Measurements from ENCODE around the gene TOM1.
"Not testable (repeated sequence)": the region's sequence is repeated elsewhere in the genome, so short reads cannot be mapped to it uniquely, and the experiment has no call there.

The TOM1 gene

DNA sequence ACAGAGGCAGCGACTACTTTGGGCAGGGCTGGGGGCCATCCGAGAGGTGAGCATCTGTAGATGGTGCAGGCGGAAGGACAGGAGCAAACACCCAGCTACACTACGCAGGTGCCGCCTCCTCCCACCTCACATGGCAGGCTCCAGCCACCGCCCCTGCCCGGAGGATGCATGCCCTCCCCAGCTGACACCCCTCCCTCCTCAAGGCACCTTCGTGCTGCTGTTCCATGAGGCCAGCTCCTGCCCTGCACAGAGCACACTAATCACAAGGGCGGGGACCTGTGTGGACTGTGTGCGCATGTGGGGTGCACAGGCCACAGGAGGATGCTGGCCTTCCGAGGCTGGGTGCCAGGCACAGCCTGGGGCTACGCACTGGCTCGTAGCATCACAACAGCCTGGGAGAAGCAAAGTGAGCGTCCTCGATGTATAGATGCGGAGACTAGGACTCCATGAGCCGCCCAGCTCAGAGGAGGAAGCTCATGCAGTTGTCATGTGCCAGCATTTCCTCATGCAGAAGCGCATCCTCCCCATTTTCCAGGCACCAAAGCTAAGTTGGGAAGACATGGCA, 48.4 kb downstream of the TOM1 start:
- no peak for DNase-seq

DNA sequence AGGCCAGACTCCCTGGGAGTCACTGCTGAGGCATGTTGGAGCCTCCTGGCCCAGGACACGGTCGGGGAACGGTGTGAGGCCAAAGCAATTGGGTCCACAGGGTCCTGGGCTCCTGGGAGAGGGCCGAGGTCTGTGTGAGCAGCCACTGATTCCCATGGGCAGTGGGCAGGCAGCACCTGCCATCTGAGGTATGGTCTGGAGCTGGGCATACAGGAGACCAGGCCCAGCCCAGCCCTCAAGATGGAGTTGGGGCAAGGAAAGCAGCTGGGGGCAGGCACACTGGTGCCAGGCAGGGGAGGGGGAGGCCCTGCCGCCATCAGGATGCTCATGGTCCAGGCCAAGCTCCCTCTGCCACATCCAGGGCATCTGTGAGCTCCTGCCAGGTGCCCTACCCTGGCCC, 49.0 kb downstream of the TOM1 start:
- DNase-seq = no peak

DNA sequence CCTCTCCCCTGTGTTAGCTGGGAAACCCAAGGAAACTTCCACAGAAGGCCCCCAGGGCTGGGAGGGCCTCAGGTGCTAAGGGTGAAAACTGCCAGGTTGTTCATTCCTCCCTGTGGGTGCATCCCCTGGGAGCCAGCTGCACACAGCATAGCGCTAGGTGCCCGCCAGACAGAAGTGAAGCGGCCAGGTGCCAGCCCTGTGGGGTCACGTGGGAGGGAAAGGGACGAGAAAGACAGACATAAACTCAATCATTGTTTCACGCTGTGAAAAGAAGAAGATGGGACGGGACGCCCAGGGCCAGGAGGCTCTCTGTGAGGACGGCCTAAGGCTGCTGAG, 49.6 kb downstream of the TOM1 start:
- no peak for DNase-seq

DNA sequence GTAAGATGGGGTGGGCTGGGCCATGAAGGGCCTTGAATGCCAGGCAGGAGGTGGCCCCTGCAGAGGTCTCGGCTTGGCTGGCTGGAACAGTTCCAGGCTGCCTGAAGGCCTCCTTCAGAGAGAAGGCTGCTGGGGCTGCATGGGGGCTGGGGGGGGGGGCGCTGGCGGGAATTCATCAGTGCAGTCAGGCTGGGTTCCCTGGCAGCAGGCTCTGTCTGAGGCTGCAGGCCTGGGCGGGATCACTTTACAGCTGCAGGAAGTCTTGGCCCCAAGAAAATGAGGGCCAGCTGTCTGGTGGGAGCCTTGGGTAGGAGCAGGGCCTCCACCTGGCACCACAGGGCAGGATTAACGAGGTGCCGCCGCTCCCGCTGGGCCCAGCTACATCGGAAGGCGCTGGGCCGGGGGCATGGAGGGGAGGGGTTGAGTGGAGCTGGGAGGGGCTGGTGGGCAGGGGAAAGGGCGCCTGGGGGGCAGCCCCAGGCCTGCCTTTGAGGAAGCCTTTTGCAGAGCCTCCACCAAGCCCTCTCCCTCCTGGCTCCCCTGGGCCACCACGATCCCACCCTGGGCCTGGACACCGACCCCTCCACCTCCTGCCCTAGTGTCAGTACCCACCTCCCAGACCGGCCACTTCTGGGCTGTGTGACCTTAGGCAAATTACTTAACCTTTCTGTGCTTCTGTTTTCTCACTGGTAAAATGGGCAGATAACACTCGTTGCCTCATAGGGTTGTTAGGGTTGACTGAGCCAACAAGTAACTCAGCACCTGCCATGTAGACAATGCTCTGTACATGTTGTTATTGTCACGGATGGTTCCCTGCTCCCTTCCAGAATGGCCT, 50.2 kb downstream of the TOM1 start:
- DNase-seq = no peak

DNA sequence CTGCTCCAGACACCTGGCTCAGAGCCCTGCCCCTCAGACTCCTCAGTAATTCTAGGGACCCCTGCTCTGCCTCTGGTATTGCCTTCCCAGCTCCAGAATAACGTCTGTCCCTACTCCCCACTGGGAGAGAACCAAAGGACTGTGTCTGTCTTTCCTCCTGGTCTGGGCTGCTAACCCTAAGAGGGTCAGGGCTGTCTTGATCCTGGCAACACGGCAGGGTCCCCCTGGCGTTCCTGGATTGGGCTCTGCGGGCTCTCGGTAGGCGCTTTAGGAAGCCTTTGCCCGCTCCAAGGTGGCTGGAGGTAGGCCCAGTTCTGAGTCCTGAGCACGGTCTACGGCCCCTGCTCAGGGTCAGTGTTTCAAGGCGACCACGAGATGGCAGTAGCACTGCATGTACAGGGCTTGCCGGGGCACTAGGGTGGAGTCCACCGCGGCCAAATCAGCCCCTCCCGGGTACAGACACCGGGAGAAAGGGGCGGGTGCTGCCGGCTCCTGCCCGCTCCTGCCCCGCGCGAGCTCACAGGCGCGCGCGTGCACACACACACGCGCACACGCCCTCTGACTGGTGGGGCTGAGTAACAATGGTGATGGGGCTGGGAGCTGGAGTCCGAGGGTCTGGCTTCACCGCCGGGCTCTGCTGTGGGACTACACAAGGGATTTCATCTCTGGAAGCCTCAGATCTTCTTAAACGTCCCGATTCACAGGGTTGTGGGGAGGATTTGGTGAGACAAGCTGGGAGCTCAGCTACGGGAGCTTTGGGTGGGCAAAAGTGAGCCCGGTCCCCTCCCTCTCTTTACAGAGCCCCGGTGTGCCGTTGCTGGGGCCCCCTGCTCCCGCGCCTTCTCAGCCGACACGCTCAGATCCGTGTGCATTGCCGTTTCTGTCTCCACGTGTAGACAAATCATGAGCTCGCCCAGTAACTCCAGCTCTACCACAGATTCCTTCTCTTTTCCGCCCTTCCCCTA, 51.1 kb downstream of the TOM1 start:
- DNase-seq = peak; percentile 90

DNA sequence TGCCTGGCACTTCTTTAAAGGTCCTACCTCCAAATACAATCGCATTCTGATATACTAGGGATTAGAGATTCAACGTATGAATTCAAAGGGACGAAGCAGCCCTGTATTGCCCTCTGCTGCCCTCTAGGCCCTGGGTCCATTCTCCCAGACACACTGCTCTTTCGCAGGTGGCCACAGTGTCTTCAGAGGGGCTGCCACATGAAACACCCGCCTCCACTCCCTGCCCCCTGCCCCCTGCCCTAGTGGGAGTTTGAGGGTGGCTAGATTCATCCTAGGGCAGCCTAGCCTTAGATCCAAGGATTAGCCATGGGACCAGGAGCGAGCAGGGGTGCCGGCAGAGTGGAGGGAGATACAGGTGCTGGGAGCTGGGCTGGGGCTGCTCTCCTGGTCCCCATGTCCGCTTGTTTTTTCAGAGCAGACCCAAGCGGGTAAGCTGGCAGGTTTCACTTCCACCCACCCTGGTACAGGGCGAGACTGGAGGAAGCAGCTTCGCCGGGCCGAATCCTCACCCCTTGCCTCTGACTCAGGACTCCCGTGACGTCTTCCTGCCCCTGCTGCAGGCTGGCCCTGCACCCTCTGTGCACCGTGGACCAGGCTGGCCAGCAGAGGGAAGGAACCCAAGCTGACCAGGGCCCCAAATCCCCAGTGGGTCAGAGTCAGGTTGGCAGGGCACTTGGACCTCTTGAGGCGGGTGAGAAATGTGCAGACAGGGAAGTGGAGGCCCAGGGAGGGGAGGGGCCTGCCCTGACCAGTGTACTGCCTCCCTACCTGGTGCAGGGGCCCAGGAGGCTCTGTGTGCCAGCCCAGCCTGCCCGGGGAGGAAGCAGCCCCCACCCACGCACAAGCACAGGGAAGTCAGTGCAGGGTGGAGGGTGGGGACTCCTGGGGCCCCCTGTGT, 52.8 kb downstream of the TOM1 start:
- peak; percentile 85 for DNase-seq

DNA sequence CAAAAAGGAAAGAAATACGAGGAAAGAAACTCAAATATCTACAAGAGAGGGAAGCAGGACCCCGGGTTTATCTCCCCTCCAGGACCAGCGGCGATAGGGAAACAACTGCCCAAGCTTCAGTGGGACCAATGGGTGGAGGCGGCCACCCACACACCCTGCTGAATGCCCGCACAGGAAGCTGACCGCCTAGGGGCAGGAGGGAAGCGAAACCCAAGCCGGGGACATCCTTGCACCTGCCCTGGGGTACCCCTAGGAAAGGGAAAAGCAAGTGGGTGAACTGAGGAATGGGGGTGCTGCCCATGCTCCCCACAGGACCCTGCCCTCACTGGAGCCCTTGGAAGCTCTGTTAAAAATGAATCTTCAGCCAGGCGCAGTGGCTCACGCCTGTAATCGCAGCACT, 53.6 kb downstream of the TOM1 start:
- DNase-seq = peak; percentile 24

DNA sequence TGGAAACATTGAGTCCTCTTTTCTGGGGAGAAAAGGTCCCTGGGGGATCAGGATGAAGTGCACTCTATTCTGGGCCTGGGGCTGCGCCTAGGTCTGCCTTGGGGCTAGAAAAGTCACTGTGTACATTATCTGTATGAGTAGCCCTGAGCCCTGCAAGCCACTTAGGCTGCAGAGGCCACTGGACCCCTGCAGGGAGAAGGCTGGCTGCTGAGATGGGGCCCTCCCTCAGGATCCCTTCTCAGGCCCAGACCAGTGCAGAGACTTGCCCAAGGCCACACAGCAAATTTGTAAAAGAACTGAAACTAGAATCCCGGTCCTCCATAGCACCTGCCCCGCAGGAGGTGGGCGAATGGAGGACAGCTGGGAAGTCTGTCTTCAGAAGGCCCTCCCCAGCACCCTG, 54.4 kb downstream of the TOM1 start:
- DNase-seq = no peak

DNA sequence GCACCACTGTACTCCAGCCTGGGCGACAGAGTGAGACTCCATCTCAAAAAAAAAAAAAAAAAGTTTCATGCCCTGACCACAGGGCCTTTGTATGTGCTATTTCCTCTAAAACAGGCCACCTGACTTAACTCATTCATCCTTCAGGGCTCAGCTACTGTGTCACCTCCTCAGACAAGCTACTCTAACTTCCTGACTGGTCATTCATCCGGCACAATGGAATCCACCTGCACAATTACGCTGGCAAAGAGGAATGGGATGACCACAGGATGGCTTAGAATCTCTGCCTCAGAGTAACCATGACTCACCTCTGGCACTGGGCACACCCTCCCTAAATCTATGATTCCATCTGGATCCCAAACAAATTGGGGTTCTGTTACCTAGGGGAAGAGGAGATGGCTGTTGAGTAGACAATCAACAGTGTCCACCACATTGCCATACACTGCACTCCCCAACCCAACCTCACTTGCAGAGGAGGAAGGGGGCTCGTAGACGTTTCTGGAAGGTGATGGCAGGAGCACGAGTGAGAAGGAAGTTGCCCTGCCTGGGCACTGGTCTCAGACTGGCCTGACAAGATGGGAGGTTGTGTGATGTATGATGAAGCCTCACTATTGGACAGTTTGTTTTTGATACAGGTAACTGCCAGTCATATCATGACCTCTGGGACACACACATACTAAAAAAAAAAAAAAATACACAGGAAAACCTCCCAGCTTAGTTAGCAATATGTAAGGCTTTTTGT, 58.4 kb downstream of the TOM1 start:
- no peak for DNase-seq

DNA sequence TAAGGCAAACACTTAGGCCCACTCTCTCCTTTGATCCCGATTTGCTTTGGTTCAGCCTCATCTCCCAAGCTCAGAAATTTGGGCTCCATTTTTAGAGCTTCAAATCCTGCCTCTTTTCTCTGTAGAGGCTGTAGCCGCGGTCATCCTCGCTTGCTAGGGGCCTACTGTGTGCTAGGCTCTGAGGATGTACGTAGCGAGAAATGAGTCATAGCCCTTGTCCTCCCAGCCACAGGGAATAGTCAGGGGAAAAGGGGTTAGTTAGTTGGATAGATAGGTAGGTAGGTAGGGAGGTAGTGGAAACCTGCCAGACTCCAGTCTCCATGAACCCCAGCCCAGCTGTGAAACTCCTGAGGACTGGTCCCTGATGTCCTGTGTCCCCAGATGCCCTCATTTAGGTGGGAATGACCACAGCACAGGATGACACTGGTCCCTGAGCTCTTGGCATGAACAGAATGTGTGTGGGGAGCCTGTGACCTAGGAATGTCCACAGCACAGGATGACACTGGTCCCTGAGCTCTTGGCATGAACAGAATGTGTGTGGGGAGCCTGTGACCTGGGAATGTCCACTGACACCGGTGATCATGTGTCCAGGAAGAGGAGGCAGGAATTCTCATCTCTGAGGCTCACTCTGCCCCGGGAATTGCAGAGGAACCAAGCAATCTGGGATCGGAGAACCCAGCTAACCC, 59.8 kb downstream of the TOM1 start:
- no peak for DNase-seq

DNA sequence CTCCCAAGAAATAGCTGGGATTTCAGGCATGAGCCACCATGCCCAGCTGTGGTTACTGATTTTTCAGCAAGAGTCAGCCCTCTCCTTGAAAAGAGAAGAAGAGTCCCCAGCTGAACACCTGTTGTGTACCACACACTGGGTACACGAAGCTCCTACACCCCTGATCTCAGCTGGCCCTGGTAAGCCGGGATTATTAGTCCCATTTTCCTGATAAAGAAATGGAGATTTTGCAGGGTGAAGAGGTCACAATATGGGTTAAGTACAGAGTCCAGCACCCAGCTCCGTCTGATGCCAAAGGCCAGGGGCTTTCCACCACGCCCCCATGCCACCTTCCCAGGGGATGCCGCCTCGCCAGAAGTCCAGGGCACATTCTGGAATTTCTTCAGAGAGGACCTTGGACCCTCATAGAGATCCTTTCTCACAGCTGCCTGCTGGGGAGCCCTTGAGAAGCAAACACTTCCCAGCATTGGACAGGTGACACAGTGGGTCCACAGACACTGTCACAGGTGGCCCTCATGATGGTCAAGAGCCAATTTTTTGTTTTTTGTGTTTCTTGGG, 61.4 kb downstream of the TOM1 start:
- no peak for DNase-seq

DNA sequence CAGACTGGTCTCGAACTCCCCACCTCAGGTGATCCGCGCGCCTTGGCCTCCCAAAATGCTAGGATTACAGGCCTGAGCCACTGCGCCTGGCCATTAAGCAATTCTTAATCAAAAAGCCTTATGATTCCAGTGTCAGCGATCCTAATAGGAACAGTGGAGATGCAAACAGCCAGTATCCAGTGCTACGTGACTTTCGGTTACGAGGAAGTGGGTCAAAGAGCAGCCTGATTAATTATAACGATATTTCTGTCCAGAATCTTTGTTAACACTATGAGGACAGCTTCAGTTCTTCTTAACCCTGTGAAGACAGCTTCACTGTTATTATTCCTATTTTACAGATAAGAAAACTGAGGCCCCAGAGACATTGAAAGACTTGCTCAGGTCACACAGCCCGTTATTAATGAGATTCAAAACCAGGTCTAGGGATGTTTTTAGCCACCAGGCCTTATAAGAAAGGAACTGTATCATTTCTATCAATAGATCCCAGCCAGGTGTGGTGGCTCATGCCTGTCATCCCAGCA, 63.9 kb downstream of the TOM1 start:
- DNase-seq = no peak

DNA sequence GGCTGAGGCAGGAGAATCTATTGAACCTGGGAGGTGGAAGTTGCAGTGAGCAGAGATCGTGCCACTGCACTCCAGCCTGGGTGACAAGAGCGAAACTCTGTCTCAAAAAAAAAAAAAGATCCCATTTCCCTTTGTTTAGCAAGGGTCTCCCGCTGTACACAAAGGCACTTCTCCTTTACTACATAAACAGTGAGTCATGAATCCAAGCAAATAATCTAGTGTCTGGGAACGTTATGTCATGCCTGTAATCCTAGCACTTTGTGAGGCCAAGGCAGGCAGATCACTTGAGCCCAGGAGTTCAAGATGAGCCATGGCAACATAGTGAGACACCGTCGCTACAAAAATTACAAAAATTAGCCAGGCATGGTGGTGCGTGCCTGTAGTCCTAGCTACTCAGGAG, 64.5 kb downstream of the TOM1 start:
- not testable (repeated sequence) for DNase-seq

DNA sequence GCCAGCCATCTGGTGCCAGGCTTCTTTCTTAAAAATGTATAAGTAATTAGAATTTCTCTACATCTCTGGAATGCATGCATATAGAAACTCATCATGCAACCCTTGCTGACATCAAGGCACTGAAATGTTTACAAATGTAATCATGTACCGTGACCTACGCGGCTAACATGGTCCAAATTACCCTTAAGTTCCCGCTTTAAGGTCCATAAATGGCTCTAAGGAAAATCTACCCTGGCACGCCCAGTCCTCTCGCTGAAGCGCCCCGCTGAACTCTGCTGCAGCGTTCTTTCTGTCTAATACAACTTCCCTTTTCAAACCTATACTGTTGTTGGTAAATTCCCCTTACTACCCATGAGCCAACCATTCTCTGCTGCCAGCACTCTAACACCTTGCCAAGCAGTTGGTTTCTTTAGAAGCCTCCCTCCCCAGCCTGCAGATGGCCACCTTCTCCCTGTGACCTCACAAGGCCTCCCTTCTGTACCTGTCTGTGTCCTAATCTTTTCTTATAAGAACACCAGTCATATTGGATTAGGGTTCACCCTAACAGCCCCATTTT, 67.7 kb downstream of the TOM1 start:
- peak; percentile 58 for DNase-seq

DNA sequence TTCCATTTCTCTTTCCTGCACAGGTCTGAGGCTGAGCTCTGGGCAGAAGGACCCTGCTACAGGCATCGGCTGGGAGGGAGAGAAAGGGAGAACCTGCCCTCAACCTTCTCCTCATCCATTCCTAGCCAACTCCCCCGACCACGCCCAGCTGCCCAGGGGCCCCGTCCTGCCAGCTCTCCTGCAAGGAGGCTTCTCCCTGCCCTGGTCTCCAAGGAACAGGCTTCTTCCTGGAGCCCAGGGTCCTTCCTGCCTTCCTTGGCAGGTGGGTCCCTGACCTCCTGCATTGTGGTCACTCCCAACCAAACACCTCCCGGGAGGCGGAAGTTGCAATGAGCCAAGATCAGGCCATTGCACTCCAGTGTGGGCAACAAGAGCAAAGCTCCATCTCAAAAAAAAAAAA, 68.7 kb downstream of the TOM1 start:
- no peak for DNase-seq

DNA sequence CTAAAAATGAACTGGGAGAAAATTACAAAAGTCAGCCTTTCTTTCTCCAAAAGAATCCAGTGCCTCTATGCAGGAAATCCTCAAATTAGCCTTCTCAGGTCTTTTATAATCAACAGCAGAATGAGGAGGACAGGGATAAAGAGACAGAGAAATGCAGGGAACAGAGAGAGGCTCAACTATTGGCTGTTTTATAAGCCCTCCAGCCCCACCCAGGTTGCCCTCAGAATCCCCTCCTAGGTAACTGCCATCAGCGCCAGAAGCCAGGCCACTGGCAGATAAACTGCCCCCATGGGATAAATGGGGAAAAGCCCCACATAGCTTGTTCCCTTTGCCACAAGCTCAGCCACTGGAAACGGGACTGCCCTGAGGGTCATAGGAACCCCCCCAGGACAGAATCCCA, 70.3 kb downstream of the TOM1 start:
- no peak for DNase-seq

DNA sequence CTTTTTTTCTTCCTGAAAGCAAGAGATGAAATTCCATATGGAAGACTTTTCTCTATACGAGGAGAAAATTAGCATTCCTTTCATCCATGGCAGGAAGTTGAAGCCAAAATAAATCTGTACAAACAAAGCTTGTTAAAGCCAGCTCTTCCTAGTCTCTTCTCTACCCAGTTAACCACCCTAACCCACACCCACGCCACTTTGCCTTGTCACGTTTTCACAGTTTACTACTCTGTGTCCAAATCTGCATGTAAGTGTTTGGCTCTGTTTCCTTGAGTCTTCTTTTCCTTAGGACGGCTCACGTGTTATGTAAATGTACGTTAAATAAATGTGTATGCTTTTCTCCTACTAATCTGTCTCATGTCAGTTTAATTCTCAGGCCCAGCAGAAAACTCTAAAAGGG, 74.1 kb downstream of the TOM1 start:
- no peak for DNase-seq

DNA sequence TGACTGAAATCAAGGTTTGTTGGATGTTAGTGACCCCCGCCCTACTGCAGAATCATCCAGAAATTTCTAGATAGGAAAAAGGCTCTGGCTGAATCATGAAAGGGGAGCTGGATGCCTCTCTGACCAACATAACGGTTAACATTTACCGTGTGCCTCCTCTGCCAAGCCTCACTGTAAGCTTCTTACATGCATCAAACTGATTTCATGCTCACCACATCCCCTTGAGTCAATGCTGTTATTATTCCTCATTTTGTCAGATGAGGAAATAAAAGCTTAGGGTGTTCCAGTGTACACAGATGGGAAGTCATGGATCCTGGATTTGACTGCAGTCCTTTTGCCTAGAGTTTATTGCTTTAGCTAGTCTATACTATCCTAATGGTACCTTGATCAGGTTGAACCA, 75.3 kb downstream of the TOM1 start:
- DNase-seq = no peak

DNA sequence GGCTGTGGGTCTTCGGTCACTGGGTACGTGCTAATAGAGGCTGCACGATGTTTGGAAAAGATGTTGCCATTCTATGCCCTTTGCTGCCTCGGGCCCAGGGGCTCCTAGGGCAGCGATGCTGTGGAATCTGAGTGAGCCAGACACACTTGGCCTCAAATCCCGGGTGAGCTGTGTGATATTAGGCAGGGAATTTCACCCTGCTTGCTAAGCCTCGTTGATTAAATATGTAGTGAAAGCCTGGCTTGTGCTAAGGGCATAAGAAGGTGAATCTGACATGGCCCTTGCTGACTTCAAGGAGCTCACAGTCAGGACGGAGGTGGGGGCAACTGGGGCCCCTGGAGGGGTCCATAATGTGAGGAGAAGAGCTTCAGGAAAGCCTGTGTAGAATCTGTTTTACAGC, 75.8 kb downstream of the TOM1 start:
- no peak for DNase-seq

DNA sequence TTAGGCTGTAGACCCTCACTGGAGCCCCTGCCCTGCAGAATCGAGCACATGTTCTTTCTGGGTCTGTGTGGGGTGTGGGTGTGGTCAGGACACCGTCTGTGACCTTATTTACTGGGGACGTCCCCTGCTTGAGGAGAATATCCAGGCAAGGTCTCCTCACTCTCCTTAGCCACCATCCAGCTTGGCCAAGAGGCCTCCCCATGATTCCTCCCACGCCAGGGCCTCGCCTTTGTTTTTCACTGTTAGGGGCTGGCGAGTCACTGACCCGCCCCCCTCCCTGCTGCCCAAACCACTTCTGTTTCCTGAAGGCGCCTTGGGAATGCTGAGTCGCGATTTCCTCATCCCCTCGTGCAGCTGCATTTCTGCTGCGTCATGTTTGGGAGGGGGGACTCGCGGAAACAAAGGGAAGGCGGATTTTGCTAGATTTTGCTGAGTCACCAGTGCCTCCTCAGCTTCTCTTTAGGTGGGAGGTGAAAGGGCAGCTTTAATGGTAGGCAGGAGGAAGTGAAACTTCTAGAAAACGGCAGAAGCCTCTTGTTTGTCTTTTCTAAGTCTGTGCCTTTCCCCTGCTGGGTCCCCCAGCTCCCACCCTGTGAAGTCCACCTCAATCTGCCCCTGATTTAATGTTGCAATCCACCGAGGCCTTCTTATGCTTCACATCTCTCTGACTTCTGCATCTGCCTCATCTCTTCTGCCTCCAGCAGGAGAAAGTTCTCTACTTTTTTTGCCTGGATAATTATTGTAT, 77.2 kb downstream of the TOM1 start:
- DNase-seq = peak; percentile 82
